ENCODE results near the gene FGF18. TPM values are rescaled to one million over a fixed set of nuclear protein-coding genes. Genes with fewer than 3 reads are reported as not detected.

FGF18 gene
- total RNA-seq, 2 experiments from 2014 or later: 0.31 to 0.33 TPM

GRCh38 chr5:171464829-171465228, 45.4 kb downstream of the FGF18 start:
- Histone ChIP-seq H3K9me3 (ENCODE audit: control insufficient read depth in 1 of 2, insufficient read depth in 1 of 2, low read length in 2 of 2) (no peaks in the 10 kb centered on the region), H3K27ac (ENCODE audit: low read depth in 1 of 2, low read length in 2 of 2) (no peak overlapping the region), H3K27me3 (ENCODE audit: control insufficient read depth in 1 of 2, insufficient read depth in 2 of 2, low read length in 2 of 2) (peaks cover 0 to 4% of the 10 kb centered on the region in 2 experiments), H3K36me3 (ENCODE audit: insufficient read depth, low read length) (no peaks in the 10 kb centered on the region), H3K4me3 (ENCODE audit: low read length) (no peak overlapping the region), H3K4me1 (ENCODE audit: insufficient read depth, low read length) (no peaks in the 10 kb centered on the region)
- intact Hi-C loops (cut with DNase I, micrococcal nuclease): no loop called here
- TF ChIP-seq CTCF (IDR thresholded peaks at IDR 0.05): no peak
- no peaks in the 10 kb centered on the region for H3K4me1 Mint-ChIP-seq (ENCODE audit: low read depth)
- H3K36me3 Mint-ChIP-seq (ENCODE audit: low read depth): no peaks in the 10 kb centered on the region
- DNase-seq (no peak), ATAC-seq (ENCODE audit: poor library complexity) (no peak)
- POLR2A ChIA-PET: no interaction called here
- H3K27ac Mint-ChIP-seq: no peak overlapping the region
- H3K27me3 Mint-ChIP-seq: peaks cover 20% of the 10 kb centered on the region
- CTCF ChIA-PET: no interaction called here
- no peak overlapping the region for H3K4me3 Mint-ChIP-seq
- H3K9me3 Mint-ChIP-seq: no peaks in the 10 kb centered on the region

GRCh38 chr5:171467107-171467506, 47.7 kb downstream of the FGF18 start:
- H3K27ac ChIP-seq (ENCODE audit: low read depth in 1 of 2, low read length in 2 of 2): no peak overlapping the region
- Mint-ChIP-seq H3K9me3 (no peaks in the 10 kb centered on the region), H3K4me1 (ENCODE audit: low read depth) (no peaks in the 10 kb centered on the region), H3K36me3 (ENCODE audit: low read depth) (no peaks in the 10 kb centered on the region), H3K27ac (no peak overlapping the region), H3K27me3 (peaks cover 13% of the 10 kb centered on the region), H3K4me3 (no peak overlapping the region)
- no peak for TF ChIP-seq CTCF (IDR thresholded peaks at IDR 0.05)
- intact Hi-C loops (cut with DNase I, micrococcal nuclease): no loop called here
- no peaks in the 10 kb centered on the region for H3K9me3 ChIP-seq (ENCODE audit: control insufficient read depth in 1 of 2, insufficient read depth in 1 of 2, low read length in 2 of 2)
- ATAC-seq (ENCODE audit: poor library complexity): no peak
- H3K4me1 ChIP-seq (ENCODE audit: insufficient read depth, low read length): no peaks in the 10 kb centered on the region
- H3K36me3 ChIP-seq (ENCODE audit: insufficient read depth, low read length): no peaks in the 10 kb centered on the region
- POLR2A ChIA-PET: no interaction called here
- no peaks in the 10 kb centered on the region for H3K27me3 ChIP-seq (ENCODE audit: control insufficient read depth in 1 of 2, insufficient read depth in 2 of 2, low read length in 2 of 2)
- DNase-seq: no peak
- H3K4me3 ChIP-seq (ENCODE audit: low read length): no peak overlapping the region
- CTCF ChIA-PET: no interaction called here

GRCh38 chr5:171469326-171469725, 49.9 kb downstream of the FGF18 start:
- H3K27ac Mint-ChIP-seq: no peak overlapping the region
- no peak for TF ChIP-seq CTCF (IDR thresholded peaks at IDR 0.05)
- intact Hi-C loops (cut with DNase I, micrococcal nuclease): no loop called here
- DNase-seq: no peak
- ATAC-seq (ENCODE audit: poor library complexity): no peak
- ChIA-PET POLR2A (interaction anchor here (0.6 kb wide), 1 partner anchor 1144 kb away, joined by 3 read pairs; no protein-coding TSS in a partner anchor), CTCF (no interaction called here)
- Histone ChIP-seq H3K27ac (ENCODE audit: low read depth in 1 of 2, low read length in 2 of 2) (no peak overlapping the region), H3K4me1 (ENCODE audit: insufficient read depth, low read length) (no peaks in the 10 kb centered on the region), H3K9me3 (ENCODE audit: control insufficient read depth in 1 of 2, insufficient read depth in 1 of 2, low read length in 2 of 2) (no peaks in the 10 kb centered on the region), H3K27me3 (ENCODE audit: control insufficient read depth in 1 of 2, insufficient read depth in 2 of 2, low read length in 2 of 2) (no peaks in the 10 kb centered on the region), H3K36me3 (ENCODE audit: insufficient read depth, low read length) (no peaks in the 10 kb centered on the region), H3K4me3 (ENCODE audit: low read length) (no peak overlapping the region)
- no peaks in the 10 kb centered on the region for H3K36me3 Mint-ChIP-seq (ENCODE audit: low read depth)
- no peaks in the 10 kb centered on the region for H3K4me1 Mint-ChIP-seq (ENCODE audit: low read depth)
- H3K27me3 Mint-ChIP-seq: no peaks in the 10 kb centered on the region
- H3K4me3 Mint-ChIP-seq: no peak overlapping the region
- H3K9me3 Mint-ChIP-seq: no peaks in the 10 kb centered on the region
